Neural cell (in vitro differentiated cells): ENCODE data around the gene OXSM.

ENCODE experiments used
- TAF1 ChIP-seq: IDR thresholded peaks from 2 replicates; pipeline ENCODE4 v1.6.1; 2012; ENCODE audit warnings: low read depth
- TF ChIP-seq, protein P1 (sequence below): fragments of 450-650 bp; IDR thresholded peaks from 2 replicates; pipeline ENCODE4 v1.5.1; 2014; ENCODE audit warnings: antibody characterized with exemption, mild to moderate bottlenecking, moderate library complexity; ENCODE audit not compliant: poor library complexity, severe bottlenecking

DNA sequence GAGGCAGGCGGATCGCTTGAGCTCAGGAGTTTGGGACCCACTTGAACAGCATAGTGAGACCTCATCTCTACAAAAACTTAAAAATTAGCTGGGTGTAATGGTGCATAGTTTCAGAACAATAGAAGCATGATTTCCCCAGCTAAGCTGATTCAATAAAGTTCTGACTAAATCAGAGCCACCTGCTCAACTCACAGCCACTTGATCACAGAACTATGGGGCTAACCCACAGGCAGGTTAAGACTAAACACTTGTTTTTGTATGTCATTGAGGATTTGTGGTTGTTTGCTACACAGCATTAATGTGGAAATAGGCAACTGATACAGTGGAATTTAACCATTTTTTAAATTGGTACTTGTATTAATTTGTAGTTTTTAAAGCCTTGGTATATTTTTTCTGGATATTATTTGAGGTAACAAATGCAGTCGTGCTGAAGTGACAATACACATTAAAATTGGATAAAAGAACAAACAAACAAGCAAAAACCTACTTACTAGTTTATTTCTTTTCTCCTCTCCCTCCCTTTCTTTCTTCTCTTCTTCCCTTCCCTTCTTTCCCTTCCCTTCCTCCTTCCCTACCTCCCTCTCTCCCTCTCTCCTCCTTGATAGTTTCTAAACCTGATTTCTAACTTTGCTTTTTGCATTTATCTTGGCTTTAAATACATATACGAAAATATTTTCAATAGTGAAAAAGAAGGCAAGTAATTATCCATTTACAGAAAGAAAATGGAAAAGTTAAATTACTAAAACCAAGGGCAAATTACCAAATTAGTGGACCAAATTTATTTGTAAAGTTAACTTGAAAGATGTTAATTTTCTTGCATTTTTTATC lies 32.1 kb downstream of the OXSM start:
- TF ChIP-seq, protein P1, sequence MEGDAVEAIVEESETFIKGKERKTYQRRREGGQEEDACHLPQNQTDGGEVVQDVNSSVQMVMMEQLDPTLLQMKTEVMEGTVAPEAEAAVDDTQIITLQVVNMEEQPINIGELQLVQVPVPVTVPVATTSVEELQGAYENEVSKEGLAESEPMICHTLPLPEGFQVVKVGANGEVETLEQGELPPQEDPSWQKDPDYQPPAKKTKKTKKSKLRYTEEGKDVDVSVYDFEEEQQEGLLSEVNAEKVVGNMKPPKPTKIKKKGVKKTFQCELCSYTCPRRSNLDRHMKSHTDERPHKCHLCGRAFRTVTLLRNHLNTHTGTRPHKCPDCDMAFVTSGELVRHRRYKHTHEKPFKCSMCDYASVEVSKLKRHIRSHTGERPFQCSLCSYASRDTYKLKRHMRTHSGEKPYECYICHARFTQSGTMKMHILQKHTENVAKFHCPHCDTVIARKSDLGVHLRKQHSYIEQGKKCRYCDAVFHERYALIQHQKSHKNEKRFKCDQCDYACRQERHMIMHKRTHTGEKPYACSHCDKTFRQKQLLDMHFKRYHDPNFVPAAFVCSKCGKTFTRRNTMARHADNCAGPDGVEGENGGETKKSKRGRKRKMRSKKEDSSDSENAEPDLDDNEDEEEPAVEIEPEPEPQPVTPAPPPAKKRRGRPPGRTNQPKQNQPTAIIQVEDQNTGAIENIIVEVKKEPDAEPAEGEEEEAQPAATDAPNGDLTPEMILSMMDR = no peak
- no peak for TF ChIP-seq TAF1
